Kidney (tissue), 14 donors: Measurements from ENCODE around the gene RNF152. TPM values are rescaled to one million over a fixed set of nuclear protein-coding genes. Genes with fewer than 3 reads are reported as not detected.

ENCODE experiments used
- DNase-seq, 5 donors: peaks; one replicate each; pipeline ENCODE4 v3.0.0-alpha.2; 2013 to 2020
- FAIRE-seq: peaks from 2 replicates; lab custom pipeline; 2012; peaks lifted over from hg19 to GRCh38; lab: Jason Lieb, UNC
- H3K27ac ChIP-seq, 2 donors: one replicate each; pipeline ENCODE4 v1.7.0; 2013; ENCODE audit warnings: low read depth in 2 of 2, low read length in 2 of 2, inconsistent platforms in 1 of 2
- H3K27me3 ChIP-seq: one replicate; pipeline ENCODE4 v1.7.1; 2013; ENCODE audit warnings: low read length, inconsistent platforms; ENCODE audit not compliant: control insufficient read depth, insufficient read depth
- H3K36me3 ChIP-seq, 3 donors: one replicate each; pipeline versions ENCODE4 v1.7.0 to v1.7.1; 2013; ENCODE audit warnings: low read length in 3 of 3, control low read depth in 1 of 3, inconsistent platforms in 1 of 3; ENCODE audit not compliant: insufficient read depth in 3 of 3, control insufficient read depth in 2 of 3
- H3K4me1 ChIP-seq, 3 donors: one replicate each; pipeline versions ENCODE4 v1.7.0 to v1.7.1; 2013; ENCODE audit warnings: low read length in 3 of 3, inconsistent platforms in 1 of 3, low read depth in 1 of 3; ENCODE audit not compliant: control insufficient read depth in 2 of 3, insufficient read depth in 2 of 3
- H3K4me3 ChIP-seq, 3 donors: one replicate each; pipeline versions ENCODE4 v1.7.0 to v1.8.1; 2013; ENCODE audit warnings: low read length in 3 of 3, control low read depth in 1 of 3, inconsistent platforms in 1 of 3
- H3K9ac ChIP-seq, 3 donors: one replicate each; pipeline versions ENCODE4 v1.7.0 to v1.7.1; 2013; ENCODE audit warnings: low read length in 3 of 3, control low read depth in 1 of 3, inconsistent platforms in 1 of 3
- H3K9me3 ChIP-seq, 3 donors: one replicate each; pipeline versions ENCODE4 v1.7.0 to v1.7.1; 2013; ENCODE audit warnings: low read length in 3 of 3, control low read depth in 1 of 3, inconsistent platforms in 1 of 3; ENCODE audit not compliant: control insufficient read depth in 2 of 3, insufficient read depth in 1 of 3
- intact Hi-C: fragments of 100-400 bp; cut with DNase I; formaldehyde crosslinking; loops from one replicate; pipeline ENCODE4 v1.11.1; 2022
- polyA plus RNA-seq: library from polyadenylated mRNA; stranded (reverse); fragments of 350-450 nt; fragmentation: Illumina TruSeq; extraction: RNeasy Lipid Tissue Mini Kit (QIAGEN cat#74804); gene quantifications from one replicate; pipeline ENCODE4 v1.2.3, GENCODE V29; 2014; ENCODE audit warnings: low read depth, low replicate concordance; ENCODE audit not compliant: insufficient read depth
- total RNA-seq: library from RNA; stranded (reverse); fragmentation: NEBNext Ultra II Directional; extraction: Animal tissue kit (Norgen Biotek cat#: 25700); gene quantifications from one replicate; pipeline ENCODE4 v1.2.1, GENCODE V29; 2021
- TF ChIP-seq, protein P1 (sequence below): IDR thresholded peaks from 3 replicates; pipeline ENCODE4 v1.5.1; 2012; ENCODE audit warnings: mild to moderate bottlenecking, moderate library complexity, borderline replicate concordance; ENCODE audit not compliant: insufficient read depth; ENCODE audit errors: extremely low read depth
- donor health status: control.
- donor health status: control.
- donor health status: control.
- donor health status: control.
- donor health status: control.
- donor health status: DM: yes; HTN: yes; CAD: no.
- donor health status: Normal renal cell carcinoma (clear cell type).

RNF152 gene
- total and polyA plus RNA-seq, 2 donors from 2014 or later: 37.6 to 45.0 TPM

DNA sequence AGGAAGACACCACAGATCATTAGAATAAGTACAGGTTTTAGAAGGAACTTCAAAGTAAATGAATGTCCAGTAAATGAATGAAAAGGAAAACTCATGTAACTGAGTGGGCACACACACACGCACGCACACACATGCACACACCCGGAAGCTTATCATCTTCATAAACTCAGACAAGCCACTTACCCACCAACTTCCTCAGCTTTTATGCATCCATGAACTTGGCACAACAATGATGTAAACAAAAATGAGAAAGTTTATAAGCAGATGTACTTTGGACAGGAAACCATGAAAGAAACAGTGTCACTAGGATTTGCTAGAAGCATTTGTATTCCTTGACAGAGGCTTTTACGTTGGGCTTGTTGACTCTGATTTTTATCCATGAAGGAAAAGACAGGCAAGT, 23.2 kb downstream of the RNF152 start:
- Histone ChIP-seq H3K27ac (no peak overlapping the region), H3K36me3 (peaks cover 0 to 25% (median 12%) of the 10 kb centered on the region in 3 donors), H3K4me1 (peaks cover 0 to 19% (median 13%) of the 10 kb centered on the region in 3 donors), H3K9ac (no peak overlapping the region), H3K27me3 (no peaks in the 10 kb centered on the region), H3K9me3 (no peaks in the 10 kb centered on the region), H3K4me3 (no peak overlapping the region)
- TF ChIP-seq, protein P1, sequence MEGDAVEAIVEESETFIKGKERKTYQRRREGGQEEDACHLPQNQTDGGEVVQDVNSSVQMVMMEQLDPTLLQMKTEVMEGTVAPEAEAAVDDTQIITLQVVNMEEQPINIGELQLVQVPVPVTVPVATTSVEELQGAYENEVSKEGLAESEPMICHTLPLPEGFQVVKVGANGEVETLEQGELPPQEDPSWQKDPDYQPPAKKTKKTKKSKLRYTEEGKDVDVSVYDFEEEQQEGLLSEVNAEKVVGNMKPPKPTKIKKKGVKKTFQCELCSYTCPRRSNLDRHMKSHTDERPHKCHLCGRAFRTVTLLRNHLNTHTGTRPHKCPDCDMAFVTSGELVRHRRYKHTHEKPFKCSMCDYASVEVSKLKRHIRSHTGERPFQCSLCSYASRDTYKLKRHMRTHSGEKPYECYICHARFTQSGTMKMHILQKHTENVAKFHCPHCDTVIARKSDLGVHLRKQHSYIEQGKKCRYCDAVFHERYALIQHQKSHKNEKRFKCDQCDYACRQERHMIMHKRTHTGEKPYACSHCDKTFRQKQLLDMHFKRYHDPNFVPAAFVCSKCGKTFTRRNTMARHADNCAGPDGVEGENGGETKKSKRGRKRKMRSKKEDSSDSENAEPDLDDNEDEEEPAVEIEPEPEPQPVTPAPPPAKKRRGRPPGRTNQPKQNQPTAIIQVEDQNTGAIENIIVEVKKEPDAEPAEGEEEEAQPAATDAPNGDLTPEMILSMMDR: no peak
- intact Hi-C loops: no loop called here
- DNase-seq (peak in 1 of 5 donors; percentile 19), FAIRE-seq (no peak)

DNA sequence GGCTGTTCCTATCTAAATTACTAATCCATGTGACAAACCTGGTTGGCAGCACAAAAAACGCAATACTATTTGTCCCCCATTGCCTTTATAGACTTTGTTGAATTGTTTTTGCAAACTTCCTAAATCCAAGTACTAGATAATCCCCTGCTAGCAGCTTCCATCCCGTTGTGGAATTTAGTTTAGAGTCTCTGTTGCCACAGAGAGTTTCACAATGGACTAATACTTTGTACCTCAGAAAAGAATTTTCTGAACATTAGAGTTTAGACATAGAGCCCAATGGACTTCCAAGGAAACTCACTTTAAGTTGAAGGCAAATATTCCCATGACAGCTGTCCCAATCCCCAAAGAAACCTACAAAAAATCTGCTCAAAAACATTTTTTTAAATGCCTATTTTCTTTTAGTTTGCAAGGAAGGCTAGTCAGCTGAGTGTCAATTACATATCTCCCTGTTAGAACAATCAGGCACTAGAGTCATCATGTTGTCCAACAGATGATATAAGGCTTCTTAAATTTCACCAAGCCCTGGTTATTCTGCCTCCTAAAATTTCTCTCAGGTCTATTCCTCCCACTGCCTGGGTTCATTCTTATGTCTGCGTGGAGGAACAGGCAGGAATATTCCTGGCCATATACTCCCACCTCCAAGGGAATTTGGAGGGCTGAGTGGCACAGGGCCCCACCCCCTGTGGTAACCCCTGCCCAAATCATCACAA, 27.2 kb downstream of the RNF152 start:
- FAIRE-seq (no peak), DNase-seq (peak in 2 of 5 donors; percentile 53 to 77)
- H3K4me1 ChIP-seq: peaks cover 0 to 30% (median 10%) of the 10 kb centered on the region in 3 donors
- H3K27ac ChIP-seq: no peak overlapping the region
- H3K9ac ChIP-seq: no peak overlapping the region
- no peak overlapping the region for H3K4me3 ChIP-seq
- peaks cover 0 to 30% (median 13%) of the 10 kb centered on the region in 3 donors for H3K36me3 ChIP-seq
- intact Hi-C loops: no loop called here
- no peaks in the 10 kb centered on the region for H3K9me3 ChIP-seq
- TF ChIP-seq, protein P1: no peak
- H3K27me3 ChIP-seq: no peaks in the 10 kb centered on the region

DNA sequence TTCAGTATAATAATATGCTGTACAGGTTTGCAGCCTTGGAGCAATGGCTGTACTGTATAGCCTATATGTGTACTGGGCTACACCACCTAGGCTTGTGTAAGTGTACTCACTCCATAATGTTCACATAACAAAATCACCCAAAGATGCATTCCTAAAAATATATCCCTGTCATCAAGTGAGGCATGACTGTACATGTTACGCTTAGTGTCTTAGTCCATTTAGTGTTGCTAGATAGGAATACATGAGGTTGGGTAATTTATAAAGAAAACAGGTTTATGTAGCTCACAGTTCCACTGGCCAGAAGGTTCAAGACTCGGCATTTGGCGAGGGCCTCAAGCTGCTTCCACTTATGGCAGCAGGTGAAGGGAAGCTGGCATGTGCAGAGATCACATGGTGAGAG, 31.4 kb downstream of the RNF152 start:
- H3K36me3 ChIP-seq: peaks cover 0 to 28% (median 12%) of the 10 kb centered on the region in 3 donors
- no peaks in the 10 kb centered on the region for H3K9me3 ChIP-seq
- H3K27me3 ChIP-seq: no peaks in the 10 kb centered on the region
- FAIRE-seq: no peak
- no peak for DNase-seq
- no peak overlapping the region for H3K27ac ChIP-seq
- peaks cover 0 to 50% (median 14%) of the 10 kb centered on the region in 3 donors for H3K4me1 ChIP-seq
- H3K9ac ChIP-seq: no peak overlapping the region
- intact Hi-C loops: no loop called here
- no peak overlapping the region for H3K4me3 ChIP-seq
- TF ChIP-seq, protein P1: no peak
